Pulmonary artery endothelial cell (primary cell): ENCODE measurements around the gene VAX1. TPM values are rescaled to one million over a fixed set of nuclear protein-coding genes. Genes with fewer than 3 reads are reported as not detected.
A peak's percentile ranks its signal among the peaks of the same experiment; 100 is the strongest.
"Not testable (repeated sequence)": the region's sequence is repeated elsewhere in the genome, so short reads cannot be mapped to it uniquely, and the experiment has no call there.

Experiments
- DNase-seq: peaks from one replicate; pipeline ENCODE4 v3.0.0-alpha.2; 2011; ENCODE audit warnings: low read depth, low spot score
- total RNA-seq: library from RNA; depleted of rRNA; stranded (reverse); fragments of >200 nt; gene quantifications from 2 replicates; pipeline ENCODE4 v1.2.3, GENCODE V29; 2014

VAX1 gene, protein sequence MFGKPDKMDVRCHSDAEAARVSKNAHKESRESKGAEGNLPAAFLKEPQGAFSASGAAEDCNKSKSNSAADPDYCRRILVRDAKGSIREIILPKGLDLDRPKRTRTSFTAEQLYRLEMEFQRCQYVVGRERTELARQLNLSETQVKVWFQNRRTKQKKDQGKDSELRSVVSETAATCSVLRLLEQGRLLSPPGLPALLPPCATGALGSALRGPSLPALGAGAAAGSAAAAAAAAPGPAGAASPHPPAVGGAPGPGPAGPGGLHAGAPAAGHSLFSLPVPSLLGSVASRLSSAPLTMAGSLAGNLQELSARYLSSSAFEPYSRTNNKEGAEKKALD
- total RNA-seq: not detected in 2 replicates

DNA sequence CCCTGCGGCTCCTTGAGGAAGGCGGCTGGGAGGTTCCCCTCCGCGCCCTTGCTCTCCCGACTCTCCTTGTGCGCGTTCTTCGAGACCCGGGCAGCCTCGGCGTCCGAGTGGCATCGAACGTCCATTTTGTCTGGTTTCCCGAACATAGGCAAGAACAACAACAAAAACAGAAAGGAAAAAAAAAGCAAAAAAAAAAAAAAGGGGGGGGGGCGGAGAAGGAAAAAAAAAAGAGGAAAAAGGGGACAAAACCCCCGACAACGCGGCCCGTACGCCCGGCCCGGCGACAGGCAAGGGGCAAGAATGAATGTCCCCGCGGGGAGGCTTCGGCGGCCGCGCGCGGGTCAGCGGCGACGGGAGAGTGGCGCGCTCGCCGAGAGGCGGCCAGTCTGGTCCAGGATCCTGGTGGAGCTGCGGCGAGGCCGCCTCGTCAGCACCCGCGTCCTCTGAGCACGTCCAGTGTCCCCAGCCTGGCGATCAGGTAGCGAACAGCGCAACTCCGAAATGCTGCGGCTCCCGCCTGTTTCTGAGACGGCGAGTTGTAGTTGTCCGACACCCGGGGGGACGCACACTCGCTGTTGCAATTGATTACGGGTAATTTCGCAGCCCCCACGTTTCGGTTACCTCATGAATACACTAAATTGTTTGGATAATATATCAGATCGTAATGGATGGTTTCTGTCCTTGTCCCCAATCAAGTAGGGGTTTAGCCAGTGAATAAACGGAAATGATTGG, at the start of gene VAX1:
Gene VAX1, minus strand, starts transcription at position 360 of the 732 bp plus-strand sequence. Its CDS starts 214 bp downstream, at position 146.
- no peak for DNase-seq

- DNase-seq: no peak
These were observed 49.0 kb upstream of the VAX1 start for GRCh38 chr10:117186832-117187615.

DNA sequence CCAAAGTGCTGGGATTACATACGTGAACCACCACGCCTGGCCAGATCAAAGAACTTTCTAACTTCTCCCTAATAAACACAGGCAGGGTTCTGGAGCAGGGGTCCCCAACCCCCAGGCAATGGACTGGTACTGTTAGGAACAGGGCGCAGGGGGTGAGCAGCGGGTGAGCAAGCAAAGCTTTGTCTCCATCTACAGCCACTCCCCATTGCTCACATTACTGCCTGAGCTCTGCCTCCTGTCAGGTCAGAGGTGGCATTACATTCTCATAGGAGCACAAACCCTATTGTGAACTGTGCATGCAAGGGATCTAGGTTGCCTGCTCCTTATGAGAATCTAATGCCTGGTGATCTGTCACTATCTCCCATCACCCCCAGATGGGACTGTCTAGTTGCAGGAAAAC, 47.7 kb upstream of the VAX1 start:
- DNase-seq: not testable (repeated sequence)

- DNase-seq: no peak
These were observed 46.8 kb upstream of the VAX1 start for GRCh38 chr10:117184821-117185220.

- no peak for DNase-seq
These were observed 46.2 kb upstream of the VAX1 start for GRCh38 chr10:117184296-117184695.

DNA sequence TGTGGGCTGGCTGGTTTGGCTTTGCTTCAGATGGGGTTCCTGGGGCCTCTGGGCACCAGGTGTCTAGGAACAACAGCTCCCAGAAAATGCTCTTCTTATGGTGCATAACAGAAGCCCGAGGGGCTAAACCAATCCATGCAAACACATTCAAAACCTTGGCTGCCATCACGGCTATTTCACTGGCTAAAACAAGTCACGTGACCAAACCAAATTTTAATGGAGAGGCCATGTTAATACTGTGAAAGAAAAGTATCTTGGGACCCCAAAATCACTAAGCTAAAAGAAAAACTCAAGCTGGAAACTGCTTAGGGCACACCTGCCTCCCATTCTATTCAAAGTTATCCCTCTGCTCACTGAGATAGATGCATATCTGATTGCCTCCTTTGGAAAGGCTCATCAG, 40.1 kb upstream of the VAX1 start:
- no peak for DNase-seq

DNA sequence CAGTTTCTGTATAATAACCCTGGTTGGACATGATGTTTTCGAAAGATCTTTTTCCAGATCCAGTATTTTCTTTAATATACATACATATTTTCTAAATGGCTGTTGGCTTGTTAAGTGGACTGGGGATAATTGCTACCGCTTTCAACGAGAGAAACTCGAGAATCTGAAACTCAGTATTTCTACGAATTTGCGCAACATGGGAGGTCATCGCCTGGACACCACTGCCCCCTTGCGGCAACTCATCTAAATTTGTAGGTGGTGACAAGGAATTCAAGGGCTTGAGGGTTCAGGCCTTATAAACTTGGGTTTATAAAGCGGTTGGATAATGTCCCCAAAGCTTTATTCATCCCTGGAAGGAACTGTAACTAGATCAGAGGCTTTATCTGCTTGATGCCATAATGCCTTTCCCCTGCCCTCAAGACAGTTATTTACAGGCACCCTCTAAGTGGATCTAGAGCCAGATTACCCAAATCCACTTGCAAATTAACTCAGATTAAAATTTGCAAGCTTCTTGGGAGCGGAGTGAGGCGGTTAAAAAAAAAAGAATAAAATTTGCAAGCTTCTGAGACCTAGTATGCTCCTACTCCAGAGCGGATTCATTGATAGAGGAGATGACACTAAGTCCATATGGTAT, 37.9 kb upstream of the VAX1 start:
- DNase-seq: peak; percentile 33

GRCh38 chr10:117175215-117175900, 37.3 kb upstream of the VAX1 start:
- DNase-seq: no peak

DNA sequence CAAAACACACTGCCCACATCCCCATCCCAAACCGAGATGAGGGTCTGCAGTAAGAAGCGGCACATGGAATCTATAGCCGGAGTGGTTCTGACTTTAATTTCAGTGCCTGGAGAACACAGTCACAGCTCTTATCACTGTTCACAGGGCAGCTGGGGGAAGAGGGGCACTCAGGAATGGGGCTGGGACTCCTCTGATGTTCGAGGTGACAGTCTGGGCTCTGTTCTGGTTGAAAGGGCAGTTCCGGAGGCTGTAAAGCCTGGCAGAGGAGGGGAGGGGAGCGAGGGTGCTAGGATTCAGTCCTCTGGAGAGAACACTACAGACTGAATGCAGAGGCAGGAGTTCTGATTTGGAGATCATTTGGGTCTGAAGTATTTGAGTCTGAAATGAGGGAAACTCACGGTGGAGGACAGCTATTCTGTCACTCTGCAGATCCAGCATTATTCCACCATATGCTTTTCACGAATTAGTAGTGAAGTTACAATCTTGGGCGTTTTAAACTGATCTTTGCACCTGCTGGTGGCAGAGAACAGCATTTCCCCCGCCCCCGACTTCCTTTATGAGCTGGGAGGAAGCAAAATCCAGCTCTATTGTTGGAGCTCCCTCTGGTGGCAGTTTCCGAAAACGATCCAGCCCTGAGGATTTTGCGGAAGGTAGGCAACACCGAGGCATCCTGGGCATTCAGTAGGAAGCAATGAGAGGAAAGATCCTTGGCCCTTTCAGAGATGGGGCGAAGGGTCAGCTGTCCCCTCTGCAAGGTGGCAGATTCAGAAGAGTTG, 36.6 kb upstream of the VAX1 start:
- DNase-seq: peak; percentile 20

- no peak for DNase-seq
These were observed 32.2 kb upstream of the VAX1 start for GRCh38 chr10:117170244-117170643.

- no peak for DNase-seq
These were observed 31.4 kb upstream of the VAX1 start for GRCh38 chr10:117169480-117169879.

DNA sequence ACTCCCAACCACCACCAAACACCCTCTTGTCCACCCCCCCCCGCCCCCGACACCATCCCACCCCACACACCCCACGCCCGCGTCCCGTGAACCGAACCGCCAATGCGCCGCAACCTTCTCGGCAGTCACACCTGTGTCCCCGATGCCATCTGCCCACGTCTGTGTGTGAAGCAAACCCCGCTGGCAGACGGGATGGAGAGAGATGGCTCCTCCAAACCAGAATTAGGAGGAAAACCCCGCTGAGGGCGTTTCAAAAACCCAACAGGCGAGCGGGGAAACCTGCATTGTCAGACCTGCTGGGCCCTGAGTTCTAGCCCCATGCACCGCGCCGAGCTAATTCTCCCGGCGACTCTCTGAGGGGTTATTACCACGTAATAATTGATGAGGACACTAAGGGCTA, 30.7 kb upstream of the VAX1 start:
- no peak for DNase-seq

- DNase-seq: no peak
These were observed 30.0 kb upstream of the VAX1 start for GRCh38 chr10:117167789-117168674.

GRCh38 chr10:117167346-117167788, 29.3 kb upstream of the VAX1 start:
- DNase-seq: no peak

- no peak for DNase-seq
These were observed 28.6 kb upstream of the VAX1 start for GRCh38 chr10:117166418-117167345.

GRCh38 chr10:117165538-117166417, 27.7 kb upstream of the VAX1 start:
- no peak for DNase-seq
